Measurements from ENCODE around the gene ESPL1. TPM values are rescaled to one million over a fixed set of nuclear protein-coding genes. Genes with fewer than 3 reads are reported as not detected.

Gene ESPL1
- total and polyA plus RNA-seq, 2 of the 13 experiments (the other 11 are each of a cell fraction or from before 2014, with no cell fraction given) = 5.8 to 11.5 TPM

DNA sequence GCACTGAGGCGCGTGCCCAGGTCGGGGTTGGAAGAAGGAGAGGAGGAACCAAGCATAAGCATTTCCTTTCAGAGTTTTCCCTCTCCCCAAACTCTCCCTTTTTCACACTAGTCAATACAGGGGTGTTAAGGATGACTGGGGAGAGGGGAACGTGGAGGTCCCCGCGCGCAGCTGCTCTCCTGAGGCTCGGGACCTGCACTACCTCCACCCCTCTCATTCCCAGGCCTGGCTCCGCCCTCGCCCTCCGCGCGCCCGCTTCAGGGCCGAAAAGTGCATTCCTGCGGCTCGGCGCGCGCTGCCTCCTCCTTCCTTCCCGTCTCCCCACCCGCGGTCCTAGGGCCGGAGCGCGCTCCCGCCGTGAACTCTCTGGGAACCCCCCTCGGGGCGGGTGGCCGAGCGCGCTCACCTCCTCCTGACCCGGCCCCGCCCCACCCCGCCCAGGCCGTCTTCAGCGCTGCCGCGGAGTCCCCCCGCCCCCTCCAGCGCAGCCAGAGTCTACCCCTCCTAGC lies 47.4 kb upstream of the ESPL1 start (continued):
- TF ChIP-seq, protein P1, sequence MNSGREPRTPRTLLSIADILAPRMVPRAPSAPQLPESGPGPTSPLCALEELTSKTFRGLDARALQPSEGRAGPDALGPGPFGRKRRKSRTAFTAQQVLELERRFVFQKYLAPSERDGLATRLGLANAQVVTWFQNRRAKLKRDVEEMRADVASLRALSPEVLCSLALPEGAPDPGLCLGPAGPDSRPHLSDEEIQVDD (CRISPR knock-in tag; IDR thresholded peaks at IDR 0.05; ENCODE audit: borderline replicate concordance) = no peak
- no peak for TF ChIP-seq GZF1 (CRISPR knock-in tag; IDR thresholded peaks at IDR 0.05)
- TF ChIP-seq, protein P2, sequence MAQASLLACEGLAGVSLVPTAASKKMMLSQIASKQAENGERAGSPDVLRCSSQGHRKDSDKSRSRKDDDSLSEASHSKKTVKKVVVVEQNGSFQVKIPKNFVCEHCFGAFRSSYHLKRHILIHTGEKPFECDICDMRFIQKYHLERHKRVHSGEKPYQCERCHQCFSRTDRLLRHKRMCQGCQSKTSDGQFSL (CRISPR knock-in tag; IDR thresholded peaks at IDR 0.05) = 0 out of 2 replicates have a peak, but pooled peaks have one; percentile 65
- TF ChIP-seq, protein P3, sequence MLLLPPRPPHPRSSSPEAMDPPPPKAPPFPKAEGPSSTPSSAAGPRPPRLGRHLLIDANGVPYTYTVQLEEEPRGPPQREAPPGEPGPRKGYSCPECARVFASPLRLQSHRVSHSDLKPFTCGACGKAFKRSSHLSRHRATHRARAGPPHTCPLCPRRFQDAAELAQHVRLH (CRISPR knock-in tag; IDR thresholded peaks at IDR 0.05; ENCODE audit: borderline replicate concordance, low read depth) = no peak
- TF ChIP-seq JARID2 (CRISPR knock-in tag; IDR thresholded peaks at IDR 0.05; ENCODE audit: insufficient replicate concordance) = no peak
- no peak for TF ChIP-seq MLLT10 (CRISPR knock-in tag; IDR thresholded peaks at IDR 0.05)
- no peak for TF ChIP-seq HCFC1 (IDR thresholded peaks at IDR 0.05; ENCODE audit: low read depth, low read length)
- TF ChIP-seq SMAD3 (CRISPR knock-in tag; IDR thresholded peaks at IDR 0.05) = no peak
- TF ChIP-seq ZMAT3 (CRISPR knock-in tag; conservative IDR thresholded peaks at IDR 0.05) = no peak
- TF ChIP-seq, protein P4, sequence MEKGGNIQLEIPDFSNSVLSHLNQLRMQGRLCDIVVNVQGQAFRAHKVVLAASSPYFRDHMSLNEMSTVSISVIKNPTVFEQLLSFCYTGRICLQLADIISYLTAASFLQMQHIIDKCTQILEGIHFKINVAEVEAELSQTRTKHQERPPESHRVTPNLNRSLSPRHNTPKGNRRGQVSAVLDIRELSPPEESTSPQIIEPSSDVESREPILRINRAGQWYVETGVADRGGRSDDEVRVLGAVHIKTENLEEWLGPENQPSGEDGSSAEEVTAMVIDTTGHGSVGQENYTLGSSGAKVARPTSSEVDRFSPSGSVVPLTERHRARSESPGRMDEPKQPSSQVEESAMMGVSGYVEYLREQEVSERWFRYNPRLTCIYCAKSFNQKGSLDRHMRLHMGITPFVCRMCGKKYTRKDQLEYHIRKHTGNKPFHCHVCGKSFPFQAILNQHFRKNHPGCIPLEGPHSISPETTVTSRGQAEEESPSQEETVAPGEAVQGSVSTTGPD (CRISPR knock-in tag; IDR thresholded peaks at IDR 0.05) = no peak
- no peak for TF ChIP-seq SOX13 (IDR thresholded peaks at IDR 0.05)
- peak in 1 of 2 experiments; percentile 31; a peak in 1 of 4 replicates for TF ChIP-seq SOX13 (CRISPR knock-in tag; conservative IDR thresholded peaks at IDR 0.05 in 1 of 2, IDR thresholded peaks at IDR 0.05 in 1 of 2)
- TF ChIP-seq ZNF569 (CRISPR knock-in tag; IDR thresholded peaks at IDR 0.05; ENCODE audit: borderline replicate concordance) = no peak
- no peak for TF ChIP-seq ZNF121 (CRISPR knock-in tag; IDR thresholded peaks at IDR 0.05)
- TF ChIP-seq ZNF660 (CRISPR knock-in tag; IDR thresholded peaks at IDR 0.05; ENCODE audit: borderline replicate concordance, low read depth) = no peak
- no peak for TF ChIP-seq ZNF274 (CRISPR knock-in tag; IDR thresholded peaks at IDR 0.05)
- TF ChIP-seq ZMYM3 (CRISPR knock-in tag; IDR thresholded peaks at IDR 0.05) = no peak
- TF ChIP-seq HOXA3 (CRISPR knock-in tag; IDR thresholded peaks at IDR 0.05) = peak; percentile 43
- no peak for TF ChIP-seq ZNF234 (CRISPR knock-in tag; conservative IDR thresholded peaks at IDR 0.05)
- TF ChIP-seq, protein P5, sequence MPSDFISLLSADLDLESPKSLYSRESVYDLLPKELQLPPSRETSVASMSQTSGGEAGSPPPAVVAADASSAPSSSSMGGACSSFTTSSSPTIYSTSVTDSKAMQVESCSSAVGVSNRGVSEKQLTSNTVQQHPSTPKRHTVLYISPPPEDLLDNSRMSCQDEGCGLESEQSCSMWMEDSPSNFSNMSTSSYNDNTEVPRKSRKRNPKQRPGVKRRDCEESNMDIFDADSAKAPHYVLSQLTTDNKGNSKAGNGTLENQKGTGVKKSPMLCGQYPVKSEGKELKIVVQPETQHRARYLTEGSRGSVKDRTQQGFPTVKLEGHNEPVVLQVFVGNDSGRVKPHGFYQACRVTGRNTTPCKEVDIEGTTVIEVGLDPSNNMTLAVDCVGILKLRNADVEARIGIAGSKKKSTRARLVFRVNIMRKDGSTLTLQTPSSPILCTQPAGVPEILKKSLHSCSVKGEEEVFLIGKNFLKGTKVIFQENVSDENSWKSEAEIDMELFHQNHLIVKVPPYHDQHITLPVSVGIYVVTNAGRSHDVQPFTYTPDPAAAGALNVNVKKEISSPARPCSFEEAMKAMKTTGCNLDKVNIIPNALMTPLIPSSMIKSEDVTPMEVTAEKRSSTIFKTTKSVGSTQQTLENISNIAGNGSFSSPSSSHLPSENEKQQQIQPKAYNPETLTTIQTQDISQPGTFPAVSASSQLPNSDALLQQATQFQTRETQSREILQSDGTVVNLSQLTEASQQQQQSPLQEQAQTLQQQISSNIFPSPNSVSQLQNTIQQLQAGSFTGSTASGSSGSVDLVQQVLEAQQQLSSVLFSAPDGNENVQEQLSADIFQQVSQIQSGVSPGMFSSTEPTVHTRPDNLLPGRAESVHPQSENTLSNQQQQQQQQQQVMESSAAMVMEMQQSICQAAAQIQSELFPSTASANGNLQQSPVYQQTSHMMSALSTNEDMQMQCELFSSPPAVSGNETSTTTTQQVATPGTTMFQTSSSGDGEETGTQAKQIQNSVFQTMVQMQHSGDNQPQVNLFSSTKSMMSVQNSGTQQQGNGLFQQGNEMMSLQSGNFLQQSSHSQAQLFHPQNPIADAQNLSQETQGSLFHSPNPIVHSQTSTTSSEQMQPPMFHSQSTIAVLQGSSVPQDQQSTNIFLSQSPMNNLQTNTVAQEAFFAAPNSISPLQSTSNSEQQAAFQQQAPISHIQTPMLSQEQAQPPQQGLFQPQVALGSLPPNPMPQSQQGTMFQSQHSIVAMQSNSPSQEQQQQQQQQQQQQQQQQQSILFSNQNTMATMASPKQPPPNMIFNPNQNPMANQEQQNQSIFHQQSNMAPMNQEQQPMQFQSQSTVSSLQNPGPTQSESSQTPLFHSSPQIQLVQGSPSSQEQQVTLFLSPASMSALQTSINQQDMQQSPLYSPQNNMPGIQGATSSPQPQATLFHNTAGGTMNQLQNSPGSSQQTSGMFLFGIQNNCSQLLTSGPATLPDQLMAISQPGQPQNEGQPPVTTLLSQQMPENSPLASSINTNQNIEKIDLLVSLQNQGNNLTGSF (CRISPR knock-in tag; IDR thresholded peaks at IDR 0.05) = no peak
- no peak for TF ChIP-seq SRSF4 (IDR thresholded peaks at IDR 0.05; ENCODE audit: low read depth, low read length, poor library complexity, severe bottlenecking)
- TF ChIP-seq MXD4 (CRISPR knock-in tag; IDR thresholded peaks at IDR 0.05) = no peak
- TF ChIP-seq ATF1 (CRISPR knock-in tag; IDR thresholded peaks at IDR 0.05) = no peak
- TF ChIP-seq BHLHE40 (IDR thresholded peaks at IDR 0.05; ENCODE audit: low read length) = 0 out of 2 replicates have a peak, but pooled peaks have one; percentile 3
- no peak for TF ChIP-seq FOXC1 (CRISPR knock-in tag; IDR thresholded peaks at IDR 0.05; ENCODE audit: borderline replicate concordance)

Data from HepG2 (cell line).